Midbrain (tissue), 1 donor: ENCODE results near the gene REC8.
"Not testable (repeated sequence)": the region's sequence is repeated elsewhere in the genome, so short reads cannot be mapped to it uniquely, and the experiment has no call there.

Experiments
- DNase-seq: peaks from one replicate; lab custom pipeline; 2025; lab: John Stamatoyannopoulos, UW

Gene REC8

GRCh38 chr14:24204163-24205146, 32.6 kb downstream of the REC8 start:
- no peak for DNase-seq

GRCh38 chr14:24206260-24207103, 34.6 kb downstream of the REC8 start:
- DNase-seq = no peak

GRCh38 chr14:24207104-24207551, 35.2 kb downstream of the REC8 start:
- DNase-seq = no peak

- no peak for DNase-seq
Measured at GRCh38 chr14:24207625-24208024, 35.7 kb downstream of the REC8 start.

GRCh38 chr14:24211311-24211710, 39.4 kb downstream of the REC8 start:
- DNase-seq = no peak

- DNase-seq = peak; percentile 90
Measured at GRCh38 chr14:24212924-24213865, 41.3 kb downstream of the REC8 start, which contains the start of gene CHMP4A. Gene CHMP4A, minus strand, starts transcription at chr14:24213488. Its CDS starts 49 bp downstream, at chr14:24213439.

- DNase-seq = no peak
Measured at GRCh38 chr14:24213866-24214662, 42.2 kb downstream of the REC8 start.

GRCh38 chr14:24215495-24216344, 43.8 kb downstream of the REC8 start, which contains the start of gene MDP1:
Gene MDP1, minus strand, starts transcription at chr14:24216066. Its CDS starts 111 bp downstream, at chr14:24215955.
- peak; percentile 89 for DNase-seq

GRCh38 chr14:24216345-24216699, 44.4 kb downstream of the REC8 start:
- DNase-seq = no peak

GRCh38 chr14:24216876-24217275, 45.0 kb downstream of the REC8 start:
- not testable (repeated sequence) for DNase-seq

GRCh38 chr14:24219080-24219479, 47.2 kb downstream of the REC8 start:
- no peak for DNase-seq

- DNase-seq = no peak
Measured at GRCh38 chr14:24219521-24219920, 47.6 kb downstream of the REC8 start.

- DNase-seq = not testable (repeated sequence)
Measured at GRCh38 chr14:24222987-24223386, 51.1 kb downstream of the REC8 start.

- DNase-seq = no peak
Measured at GRCh38 chr14:24224618-24225071, 52.8 kb downstream of the REC8 start.

- DNase-seq = no peak
Measured at GRCh38 chr14:24226473-24226872, 54.6 kb downstream of the REC8 start.

- no peak for DNase-seq
Measured at GRCh38 chr14:24228902-24229301, 57.0 kb downstream of the REC8 start.
